NCI-H345 treated with DMSO at 0.1 percent for 48 hours (cell line): Measurements from ENCODE around the gene HOXC10.

ENCODE experiments used
- DNase-seq: peaks from one replicate; lab custom pipeline; 2025; ENCODE audit not compliant: unreplicated experiment; lab: John Stamatoyannopoulos, UW

The HOXC10 gene

GRCh38 chr12:53950789-53951576 is 34.0 kb upstream of the HOXC10 start:
- DNase-seq = no peak

- no peak for DNase-seq
Observed at GRCh38 chr12:53951577-53952334, 33.2 kb upstream of the HOXC10 start.

GRCh38 chr12:53952335-53952694 is 32.6 kb upstream of the HOXC10 start:
- DNase-seq = no peak

GRCh38 chr12:53952871-53953734 is 31.8 kb upstream of the HOXC10 start:
- no peak for DNase-seq

- DNase-seq = no peak
Observed at GRCh38 chr12:53953831-53954693, 30.9 kb upstream of the HOXC10 start.

GRCh38 chr12:53954694-53955035 is 30.3 kb upstream of the HOXC10 start, which contains the start of gene HOXC12:
Gene HOXC12, plus strand, starts transcription at chr12:53954903. Its CDS starts 27 bp downstream, at chr12:53954930.
- DNase-seq = no peak

- no peak for DNase-seq
Observed at GRCh38 chr12:53955036-53955775, 29.7 kb upstream of the HOXC10 start.

- DNase-seq = no peak
Observed at GRCh38 chr12:53955776-53956250, 29.1 kb upstream of the HOXC10 start.

GRCh38 chr12:53956251-53956887 is 28.6 kb upstream of the HOXC10 start:
- DNase-seq = no peak

GRCh38 chr12:53956914-53957536 is 27.9 kb upstream of the HOXC10 start:
- DNase-seq = no peak

- no peak for DNase-seq
Observed at GRCh38 chr12:53958128-53958527, 26.8 kb upstream of the HOXC10 start.

GRCh38 chr12:53959314-53959713 is 25.6 kb upstream of the HOXC10 start:
- no peak for DNase-seq

- no peak for DNase-seq
Observed at GRCh38 chr12:53960187-53961024, 24.5 kb upstream of the HOXC10 start.

- DNase-seq = no peak
Observed at GRCh38 chr12:53961025-53961761, 23.8 kb upstream of the HOXC10 start.

GRCh38 chr12:53963005-53963404 is 21.9 kb upstream of the HOXC10 start:
- no peak for DNase-seq

- DNase-seq = no peak
Observed at GRCh38 chr12:53963434-53964314, 21.3 kb upstream of the HOXC10 start.
